Stimulated activated CD8-positive, alpha-beta memory T cell treated with anti-CD3 and anti-CD28 coated beads, Interleukin-7, amount 100 ng/mL, for 4 hours (primary cell): Measurements from ENCODE around the gene TMEM192.
"Not testable (repeated sequence)": the region's sequence is repeated elsewhere in the genome, so short reads cannot be mapped to it uniquely, and the experiment has no call there.

ENCODE experiments used
- DNase-seq, 2 donors: peaks; one replicate each; pipeline ENCODE4 v3.0.0-alpha.2; 2020; ENCODE audit warnings: low read depth in 2 of 2

TMEM192 gene

DNA sequence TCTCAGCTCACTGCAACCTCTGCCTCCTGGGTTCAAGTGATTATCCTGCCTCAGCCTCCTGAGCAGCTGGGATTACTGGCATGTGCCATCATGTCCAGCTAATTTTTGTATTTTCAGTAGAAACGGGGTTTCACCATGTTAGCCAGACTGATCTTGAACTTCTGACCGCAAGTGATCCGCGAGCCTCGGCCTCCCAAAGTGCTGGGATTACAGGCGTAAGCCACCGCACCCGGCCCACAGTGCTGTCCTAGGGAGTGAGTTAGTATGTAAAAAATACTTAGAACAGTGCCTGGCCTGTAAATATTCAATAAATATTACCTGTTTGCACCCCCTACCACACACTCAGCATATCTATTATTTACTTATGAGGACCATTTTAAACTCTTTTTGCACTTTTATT is 20.5 kb downstream of the TMEM192 start:
- DNase-seq: not testable (repeated sequence)

- DNase-seq: no peak
These were observed 24.3 kb downstream of the TMEM192 start for GRCh38 chr4:165088366-165088765.

DNA sequence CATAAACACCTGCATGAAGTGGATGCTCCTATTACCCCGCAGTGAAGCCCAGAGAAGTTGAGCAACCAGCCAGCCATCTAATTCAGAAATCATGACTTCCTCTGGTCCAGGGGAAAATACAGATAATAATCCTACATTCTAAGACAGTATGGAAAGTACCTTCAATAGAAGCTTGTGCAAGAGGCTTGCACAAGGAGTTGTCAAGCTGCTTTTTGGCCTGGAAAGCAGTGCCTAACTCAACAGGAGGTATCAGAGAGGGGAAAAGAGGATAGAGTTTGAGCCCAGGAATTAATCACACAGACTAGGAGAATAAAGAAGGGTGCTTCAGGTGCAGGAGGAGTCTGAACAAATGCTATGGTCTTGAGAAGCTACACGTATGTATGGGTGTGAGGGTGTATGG is 26.7 kb downstream of the TMEM192 start:
- no peak for DNase-seq

DNA sequence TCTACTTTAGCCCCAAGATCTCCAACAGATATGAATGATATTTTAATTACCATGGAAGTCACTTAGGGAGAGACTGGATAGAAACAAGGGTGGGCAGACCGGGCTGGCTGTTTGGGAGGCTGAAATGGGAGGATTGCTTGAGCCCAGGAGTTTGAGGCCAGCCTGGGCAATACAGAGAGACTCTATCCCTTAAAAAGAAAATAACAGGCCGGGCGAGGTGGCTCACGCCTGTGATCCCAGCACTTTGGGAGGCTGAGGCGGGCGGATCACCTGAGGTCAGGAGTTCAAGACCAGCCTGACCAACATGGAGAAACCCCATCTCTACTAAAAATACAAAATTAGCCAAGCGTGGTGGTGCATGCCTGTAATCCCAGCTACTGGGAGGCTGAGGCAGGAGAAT is 27.9 kb downstream of the TMEM192 start:
- not testable (repeated sequence) for DNase-seq

DNA sequence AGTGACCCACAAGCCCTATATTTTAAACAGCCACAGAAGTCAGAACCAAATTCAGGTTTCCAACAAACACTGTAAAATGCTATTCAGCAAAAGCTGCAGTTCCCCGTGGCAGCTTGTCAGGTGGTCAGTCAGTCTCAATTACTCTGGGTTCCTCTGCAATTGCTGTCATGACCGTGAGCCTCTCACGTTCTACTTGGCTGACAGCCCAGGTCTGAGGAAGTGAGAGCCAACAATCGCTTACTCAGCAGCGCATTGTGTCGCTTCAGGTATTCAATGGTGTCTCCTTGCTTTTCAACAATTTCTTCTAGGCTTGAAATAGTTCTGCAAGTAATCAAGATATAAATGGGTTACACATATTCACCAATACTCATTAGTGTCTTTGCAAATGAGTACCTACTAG is 33.2 kb downstream of the TMEM192 start:
- no peak for DNase-seq

DNA sequence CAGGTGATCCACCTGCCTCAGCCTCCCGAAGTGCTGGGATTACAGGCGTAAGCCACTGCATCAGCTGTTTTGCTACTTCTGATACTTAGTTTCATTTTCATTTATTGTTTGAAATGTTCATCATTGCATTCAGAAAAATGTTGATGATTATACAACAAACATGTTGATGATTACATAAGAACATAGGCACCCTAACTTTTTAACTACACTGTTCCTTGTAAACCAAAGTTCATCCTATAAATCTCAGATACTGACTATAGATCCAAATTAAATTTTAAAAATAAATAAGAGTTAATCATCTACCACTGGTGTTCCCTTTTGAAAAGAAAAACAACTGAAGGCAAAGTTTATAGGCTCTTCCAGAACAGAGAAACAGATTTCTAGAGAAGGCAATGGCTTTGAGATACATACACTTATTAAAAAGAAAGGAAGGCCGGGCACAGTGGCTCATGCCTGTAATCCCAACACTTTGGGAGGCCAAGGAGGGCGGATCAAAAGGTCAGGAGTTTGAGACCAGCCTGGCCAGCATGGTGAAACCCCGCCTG is 35.6 kb downstream of the TMEM192 start:
- no peak for DNase-seq

DNA sequence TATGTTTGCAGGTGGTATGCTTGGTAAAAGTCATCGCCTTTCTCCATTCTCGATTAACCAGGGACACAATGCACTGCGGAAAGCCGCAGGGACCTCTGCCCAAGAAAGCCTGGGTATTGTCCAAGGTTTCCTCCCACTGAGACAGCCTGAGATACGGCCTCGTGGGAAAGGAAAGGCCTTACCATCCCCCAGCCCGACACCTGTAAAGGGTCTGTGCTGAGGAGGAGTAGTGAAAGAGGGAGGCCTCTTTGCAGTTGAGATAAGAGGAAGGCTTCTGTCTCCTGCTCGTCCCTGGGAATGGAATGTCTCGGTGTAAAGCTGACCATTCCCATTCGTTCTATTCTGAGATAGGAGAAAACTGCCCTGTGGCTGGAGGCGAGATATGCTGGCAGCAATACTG is 39.3 kb downstream of the TMEM192 start:
- not testable (repeated sequence) for DNase-seq

- DNase-seq: no peak
These were observed 42.1 kb downstream of the TMEM192 start for GRCh38 chr4:165070560-165070959.

- no peak for DNase-seq
These were observed 51.7 kb downstream of the TMEM192 start for GRCh38 chr4:165060938-165061337.

DNA sequence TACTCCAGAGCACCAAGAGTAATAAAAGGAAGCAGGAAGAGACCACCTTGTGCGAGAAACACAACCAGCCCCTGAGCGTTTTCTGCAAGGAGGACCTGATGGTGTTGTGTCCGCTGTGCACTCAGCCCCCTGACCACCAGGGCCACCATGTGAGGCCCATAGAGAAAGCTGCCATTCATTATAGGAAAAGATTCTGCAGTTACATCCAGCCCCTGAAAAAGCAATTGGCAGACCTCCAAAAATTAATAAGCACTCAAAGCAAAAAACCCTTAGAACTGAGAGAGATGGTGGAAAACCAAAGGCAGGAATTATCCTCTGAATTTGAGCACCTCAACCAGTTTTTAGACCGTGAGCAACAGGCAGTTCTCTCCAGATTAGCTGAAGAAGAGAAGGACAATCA is 53.3 kb downstream of the TMEM192 start:
- no peak for DNase-seq

DNA sequence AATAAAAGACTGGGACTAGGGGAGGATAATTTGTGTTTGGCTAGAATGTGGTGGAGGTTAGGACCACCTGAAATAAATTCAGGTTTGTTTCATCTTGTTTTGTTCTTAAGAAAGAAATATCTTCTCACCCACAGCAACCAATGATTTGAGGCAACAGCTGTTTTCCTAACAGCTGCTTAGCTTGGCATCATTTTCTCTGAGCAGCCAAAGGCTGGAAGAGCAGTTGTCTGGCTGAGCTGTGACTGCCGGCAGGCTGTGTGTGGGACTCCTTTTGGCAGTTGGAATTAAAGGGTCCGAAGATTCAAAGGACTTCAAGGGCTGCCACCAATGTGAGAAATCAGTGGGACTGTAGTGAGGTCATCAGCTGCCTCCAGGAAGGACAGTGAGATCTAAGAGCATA is 54.0 kb downstream of the TMEM192 start:
- DNase-seq: no peak

- DNase-seq: no peak
These were observed 57.1 kb downstream of the TMEM192 start for GRCh38 chr4:165055601-165056000.

GRCh38 chr4:165053645-165054044 is 59.0 kb downstream of the TMEM192 start, which contains the start of gene TRIM75:
TSS of gene TRIM75 (plus strand) at chr4:165053866. CDS start at chr4:165059148, 5,282 bp downstream.
- DNase-seq: no peak

- no peak for DNase-seq
These were observed 60.0 kb downstream of the TMEM192 start for GRCh38 chr4:165052627-165053026.

DNA sequence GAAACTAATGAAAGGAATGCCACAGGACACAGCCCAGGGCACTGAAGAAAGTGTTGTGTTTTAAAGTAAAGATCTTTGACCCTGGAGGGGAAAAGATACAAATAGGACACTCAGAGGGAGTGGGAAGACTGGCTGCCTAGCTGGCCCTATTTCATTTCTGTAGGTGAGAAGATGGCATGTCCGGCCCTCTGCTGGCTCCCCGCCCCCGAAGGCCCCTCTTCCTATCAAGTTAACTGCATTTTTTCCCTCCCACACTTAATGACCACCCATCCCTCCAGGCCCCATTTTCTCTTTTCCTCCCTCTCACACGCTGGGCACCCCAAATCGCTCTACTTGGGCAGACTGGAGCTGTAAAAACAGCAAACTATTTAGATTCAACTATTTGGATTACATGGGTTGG is 64.5 kb downstream of the TMEM192 start:
- no peak for DNase-seq

- no peak for DNase-seq
These were observed 81.0 kb downstream of the TMEM192 start, which contains the start of gene TRIM60 for GRCh38 chr4:165031436-165032211. TSS of gene TRIM60 (plus strand) at chr4:165031999. CDS start at chr4:165040073, 8,074 bp downstream.

DNA sequence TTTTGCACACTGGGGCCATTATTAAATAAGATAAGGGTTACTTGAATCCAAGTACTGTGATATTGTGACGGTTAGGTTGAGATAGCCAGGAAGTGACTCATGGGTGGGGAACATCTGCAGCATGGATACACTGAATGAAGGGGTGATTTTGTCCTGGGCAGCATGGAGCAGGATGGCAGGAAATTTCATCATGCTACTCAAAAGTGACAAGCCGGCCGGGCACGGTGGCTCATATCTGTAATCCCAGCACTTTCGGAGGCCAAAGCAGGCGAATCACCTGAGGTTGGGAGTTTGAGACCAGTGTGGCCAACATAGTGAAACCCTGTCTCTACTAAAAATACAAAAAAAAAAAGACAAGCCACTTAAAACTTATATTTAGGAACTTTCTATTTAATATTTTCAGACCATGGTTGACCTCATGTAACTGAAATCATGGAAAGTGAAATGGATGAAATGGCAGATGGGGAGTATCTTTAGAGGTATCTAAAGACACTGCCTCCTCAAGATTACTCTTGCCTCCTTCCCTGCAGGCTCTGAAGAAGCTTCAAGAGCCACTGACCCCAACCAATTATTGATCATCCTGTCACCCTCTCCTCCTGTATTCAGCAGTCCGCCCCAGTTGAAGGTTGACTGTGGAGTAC is 84.8 kb downstream of the TMEM192 start:
- DNase-seq: no peak

GRCh38 chr4:165025782-165026181 is 86.9 kb downstream of the TMEM192 start:
- DNase-seq: not testable (repeated sequence)
